Measurements from ENCODE around the gene APBA2. TPM values are rescaled to one million over a fixed set of nuclear protein-coding genes. Genes with fewer than 3 reads are reported as not detected.

Gene APBA2
- total RNA-seq, 2 experiments from 2014 or later: 30.8 to 32.0 TPM

GRCh38 chr15:28943611-28944230, 57.9 kb downstream of the APBA2 start:
- POLR2A ChIA-PET: no interaction called here
- no peak for TF ChIP-seq CTCF (IDR thresholded peaks at IDR 0.05)
- H3K36me3 Mint-ChIP-seq (ENCODE audit: low read depth): peaks cover 43% of the 10 kb centered on the region
- intact Hi-C loops (cut with micrococcal nuclease): no loop called here
- CTCF ChIA-PET: no interaction called here
- H3K27me3 Mint-ChIP-seq: no peaks in the 10 kb centered on the region
- no peak for DNase-seq
- ATAC-seq: no peak
- H3K4me1 Mint-ChIP-seq (ENCODE audit: low read depth): peaks cover 80% of the 10 kb centered on the region
- H3K4me3 Mint-ChIP-seq: no peak overlapping the region
- H3K9me3 Mint-ChIP-seq: peaks cover 8% of the 10 kb centered on the region
- H3K27ac Mint-ChIP-seq: no peak overlapping the region

- no peak for TF ChIP-seq CTCF (IDR thresholded peaks at IDR 0.05)
- no peaks in the 10 kb centered on the region for H3K27me3 Mint-ChIP-seq
- no peak overlapping the region for H3K27ac Mint-ChIP-seq
- CTCF ChIA-PET: no interaction called here
- H3K4me3 Mint-ChIP-seq: no peak overlapping the region
- intact Hi-C loops (cut with micrococcal nuclease): no loop called here
- H3K9me3 Mint-ChIP-seq: peaks cover 5% of the 10 kb centered on the region
- H3K36me3 Mint-ChIP-seq (ENCODE audit: low read depth): peaks cover 44% of the 10 kb centered on the region
- no peak for ATAC-seq
- no peak for DNase-seq
- peaks cover 80% of the 10 kb centered on the region for H3K4me1 Mint-ChIP-seq (ENCODE audit: low read depth)
- POLR2A ChIA-PET: no interaction called here
Observed at GRCh38 chr15:28944286-28944685, 58.5 kb downstream of the APBA2 start.

GRCh38 chr15:28944696-28945300, 59.0 kb downstream of the APBA2 start:
- DNase-seq (no peak), ATAC-seq (no peak)
- ChIA-PET POLR2A (no interaction called here), CTCF (no interaction called here)
- TF ChIP-seq CTCF (IDR thresholded peaks at IDR 0.05): no peak
- Mint-ChIP-seq H3K4me1 (ENCODE audit: low read depth) (peaks cover 78% of the 10 kb centered on the region), H3K9me3 (peaks cover 5% of the 10 kb centered on the region), H3K27me3 (no peaks in the 10 kb centered on the region), H3K4me3 (no peak overlapping the region), H3K27ac (no peak overlapping the region), H3K36me3 (ENCODE audit: low read depth) (peaks cover 39% of the 10 kb centered on the region)
- intact Hi-C loops (cut with micrococcal nuclease): no loop called here

- ChIA-PET CTCF (interaction anchor here (1.5 to 3.2 kb wide), 3 partner anchors 7 to 29 kb away, joined by 5 to 16 read pairs (median 9); no protein-coding TSS in a partner anchor), POLR2A (no interaction called here)
- no peak overlapping the region for H3K4me3 Mint-ChIP-seq
- peaks cover 77% of the 10 kb centered on the region for H3K4me1 Mint-ChIP-seq (ENCODE audit: low read depth)
- no peaks in the 10 kb centered on the region for H3K27me3 Mint-ChIP-seq
- H3K9me3 Mint-ChIP-seq: peaks cover 5% of the 10 kb centered on the region
- no peak for ATAC-seq
- TF ChIP-seq CTCF (IDR thresholded peaks at IDR 0.05): no peak
- no peak overlapping the region for H3K27ac Mint-ChIP-seq
- H3K36me3 Mint-ChIP-seq (ENCODE audit: low read depth): peaks cover 39% of the 10 kb centered on the region
- intact Hi-C loops (cut with micrococcal nuclease): no loop called here
- DNase-seq: no peak
Observed at GRCh38 chr15:28945626-28946230, 60.0 kb downstream of the APBA2 start.

GRCh38 chr15:28946803-28947202, 61.0 kb downstream of the APBA2 start:
- no peaks in the 10 kb centered on the region for H3K27me3 Mint-ChIP-seq

More at GRCh38 chr15:28946803-28947202, 61.0 kb downstream of the APBA2 start:
- DNase-seq: no peak
- Mint-ChIP-seq H3K36me3 (ENCODE audit: low read depth) (peaks cover 35% of the 10 kb centered on the region), H3K4me1 (ENCODE audit: low read depth) (peaks cover 71% of the 10 kb centered on the region), H3K4me3 (no peak overlapping the region), H3K27ac (no peak overlapping the region), H3K9me3 (peaks cover 5% of the 10 kb centered on the region)
- ChIA-PET CTCF (interaction anchor here (0.6 to 3.2 kb wide), 6 partner anchors 8 to 1949 kb away, joined by 3 to 16 read pairs (median 5); no protein-coding TSS in a partner anchor), POLR2A (interaction anchor here (0.9 to 1.7 kb wide), 2 partner anchors 7 to 10 kb away, joined by 3 to 5 read pairs; no protein-coding TSS in a partner anchor)
- ATAC-seq: no peak
- TF ChIP-seq CTCF (IDR thresholded peaks at IDR 0.05): no peak
- intact Hi-C loops (cut with micrococcal nuclease): no loop called here
